IPS-18a (cell line): ENCODE data around the gene NCOA1.
"Not testable (repeated sequence)": the region's sequence is repeated elsewhere in the genome, so short reads cannot be mapped to it uniquely, and the experiment has no call there.

Source experiments
- H3K27ac ChIP-seq: one replicate; pipeline ENCODE4 v1.5.1; 2013; ENCODE audit warnings: low read length
- H3K27me3 ChIP-seq: one replicate; pipeline ENCODE4 v1.6.1; 2013; ENCODE audit warnings: mild to moderate bottlenecking, low read length; ENCODE audit not compliant: control insufficient read depth, insufficient read depth
- H3K36me3 ChIP-seq: one replicate; pipeline ENCODE4 v1.6.1; 2013; ENCODE audit warnings: low read depth, low read length; ENCODE audit not compliant: control insufficient read depth
- H3K4me1 ChIP-seq: one replicate; pipeline ENCODE4 v1.6.1; 2013; ENCODE audit warnings: low read depth, low read length; ENCODE audit not compliant: control insufficient read depth
- H3K4me3 ChIP-seq: one replicate; pipeline ENCODE4 v1.5.1; 2013; ENCODE audit warnings: low read length
- H3K9ac ChIP-seq: one replicate; pipeline ENCODE4 v1.6.1; 2013; ENCODE audit warnings: mild to moderate bottlenecking, low read length, moderate library complexity
- H3K9me3 ChIP-seq: one replicate; pipeline ENCODE4 v1.6.1; 2013; ENCODE audit warnings: low read depth, low read length; ENCODE audit not compliant: control insufficient read depth

The NCOA1 gene

DNA sequence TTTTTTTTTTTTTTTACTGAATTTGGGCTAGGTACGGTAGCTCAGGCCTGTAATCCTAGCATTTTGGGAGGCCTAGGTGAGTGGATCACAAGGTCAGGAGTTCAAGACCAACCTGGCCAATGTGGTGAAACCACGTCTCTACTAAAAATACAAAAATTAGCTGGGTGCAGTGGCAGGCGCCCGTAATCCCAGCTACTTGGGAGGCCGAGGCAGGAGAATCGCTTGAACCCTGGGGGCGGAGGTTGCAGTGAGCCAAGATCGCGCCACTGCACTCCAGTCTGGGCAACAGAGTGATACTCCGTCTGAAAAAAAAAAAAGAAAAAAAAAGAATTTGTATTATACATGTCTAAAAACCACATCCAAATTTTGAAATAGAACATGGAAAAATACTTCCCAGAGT is 78.5 kb downstream of the NCOA1 start:
- H3K27me3 ChIP-seq, H3K4me3 ChIP-seq, H3K27ac ChIP-seq, H3K9ac ChIP-seq, H3K36me3 ChIP-seq, H3K4me1 ChIP-seq: not testable (repeated sequence)
- peaks cover 11% of the 10 kb centered on the region for H3K9me3 ChIP-seq

DNA sequence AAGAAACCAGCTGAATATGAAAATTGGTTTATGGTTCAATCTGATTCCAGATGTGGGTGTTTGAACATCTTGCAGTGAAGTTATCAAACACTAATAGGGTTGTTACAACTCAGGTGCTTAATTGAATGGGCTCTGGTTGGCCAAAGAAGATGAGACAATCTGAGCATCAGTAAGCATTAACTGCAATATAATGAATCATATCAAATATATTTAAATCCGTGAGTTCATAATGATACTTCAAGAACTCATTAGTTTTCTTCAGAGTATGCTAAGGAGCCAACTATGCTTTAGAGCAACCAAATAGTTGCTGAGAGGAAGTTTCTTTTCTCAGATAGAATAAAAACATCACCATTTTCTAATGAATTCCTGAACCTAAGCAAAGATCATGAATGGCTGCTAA is 79.2 kb downstream of the NCOA1 start:
- no peak overlapping the region for H3K4me3 ChIP-seq
- no peaks in the 10 kb centered on the region for H3K36me3 ChIP-seq
- H3K9me3 ChIP-seq = peaks cover 11% of the 10 kb centered on the region
- no peak overlapping the region for H3K9ac ChIP-seq
- H3K27ac ChIP-seq = no peak overlapping the region
- no peaks in the 10 kb centered on the region for H3K27me3 ChIP-seq
- H3K4me1 ChIP-seq = no peaks in the 10 kb centered on the region

DNA sequence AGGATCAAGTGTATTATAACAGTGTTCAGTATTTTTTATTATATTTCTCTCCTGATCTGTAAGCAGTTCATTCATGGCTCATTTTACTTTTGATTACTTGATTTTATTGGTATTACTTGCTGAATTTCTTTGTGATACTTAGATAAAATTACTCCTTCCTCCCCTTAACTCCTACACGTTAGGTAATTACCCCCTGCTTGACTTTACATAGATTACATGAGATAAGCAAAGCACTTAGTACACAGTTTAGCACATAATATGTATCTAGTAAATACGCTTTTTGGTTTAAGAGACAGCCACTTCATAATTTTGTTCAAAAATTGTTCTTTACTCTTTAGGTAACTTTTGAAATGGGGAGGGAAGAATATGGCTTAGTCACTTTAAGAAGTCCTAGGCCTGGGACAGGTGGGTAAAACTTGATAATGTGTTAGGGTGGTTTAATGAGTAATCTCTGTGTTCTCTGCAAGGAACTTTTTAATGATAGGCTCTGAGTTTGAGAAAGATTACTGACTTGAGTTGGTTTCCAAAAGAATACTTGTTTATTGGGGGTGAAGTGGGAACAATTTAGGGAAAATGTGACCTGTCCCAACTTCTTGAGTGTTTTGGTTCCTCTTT is 80.9 kb downstream of the NCOA1 start:
- no peaks in the 10 kb centered on the region for H3K27me3 ChIP-seq
- peaks cover 3% of the 10 kb centered on the region for H3K9me3 ChIP-seq
- H3K27ac ChIP-seq = no peak overlapping the region
- H3K4me3 ChIP-seq = no peak overlapping the region
- no peak overlapping the region for H3K9ac ChIP-seq
- no peaks in the 10 kb centered on the region for H3K36me3 ChIP-seq
- H3K4me1 ChIP-seq = no peaks in the 10 kb centered on the region

DNA sequence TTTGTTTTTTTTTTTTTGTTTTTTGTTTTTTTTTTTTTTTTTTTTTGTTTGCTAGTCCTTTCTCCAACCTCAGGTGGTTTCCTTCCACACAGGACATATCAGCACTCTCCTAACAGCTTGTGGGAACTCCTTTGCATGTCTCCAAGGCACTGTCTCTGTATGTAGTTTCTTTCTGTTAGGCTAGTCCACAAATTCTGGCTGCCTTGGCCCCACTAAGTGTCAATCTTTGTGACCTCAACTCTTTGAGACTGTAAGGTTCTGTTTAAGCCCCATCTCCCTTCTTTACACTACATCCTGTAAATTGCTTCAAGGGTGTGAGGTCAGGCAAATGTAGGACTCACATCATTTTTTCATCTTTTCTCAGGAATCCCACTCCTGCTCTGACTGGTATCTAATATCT is 85.1 kb downstream of the NCOA1 start:
- no peak overlapping the region for H3K9ac ChIP-seq
- no peak overlapping the region for H3K4me3 ChIP-seq
- H3K27ac ChIP-seq = no peak overlapping the region
- no peaks in the 10 kb centered on the region for H3K9me3 ChIP-seq
- peaks cover 24% of the 10 kb centered on the region for H3K4me1 ChIP-seq
- no peaks in the 10 kb centered on the region for H3K27me3 ChIP-seq
- H3K36me3 ChIP-seq = no peaks in the 10 kb centered on the region

DNA sequence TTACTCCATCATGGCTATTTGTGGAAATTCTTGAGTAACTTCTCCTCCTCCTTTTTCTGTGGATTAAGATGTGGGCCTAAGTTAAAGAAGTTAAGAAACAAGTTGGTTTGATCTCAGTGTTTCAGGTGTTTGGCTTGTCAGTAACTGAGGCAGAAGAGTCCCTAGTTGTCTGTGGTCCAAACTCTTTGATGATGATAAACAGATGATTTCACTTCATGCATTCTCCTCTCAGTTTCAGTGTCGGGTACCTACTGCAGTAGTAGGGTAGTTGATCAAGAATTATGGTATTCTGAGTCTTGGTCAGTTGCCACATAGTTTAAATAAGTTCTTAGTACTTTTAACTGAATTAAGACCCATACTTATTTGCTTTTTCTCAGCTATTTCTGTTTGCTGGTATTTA is 85.6 kb downstream of the NCOA1 start:
- Histone ChIP-seq H3K9ac (no peak overlapping the region), H3K27me3 (no peaks in the 10 kb centered on the region), H3K27ac (no peak overlapping the region), H3K4me1 (peaks cover 26% of the 10 kb centered on the region), H3K36me3 (no peaks in the 10 kb centered on the region), H3K9me3 (no peaks in the 10 kb centered on the region), H3K4me3 (no peak overlapping the region)

DNA sequence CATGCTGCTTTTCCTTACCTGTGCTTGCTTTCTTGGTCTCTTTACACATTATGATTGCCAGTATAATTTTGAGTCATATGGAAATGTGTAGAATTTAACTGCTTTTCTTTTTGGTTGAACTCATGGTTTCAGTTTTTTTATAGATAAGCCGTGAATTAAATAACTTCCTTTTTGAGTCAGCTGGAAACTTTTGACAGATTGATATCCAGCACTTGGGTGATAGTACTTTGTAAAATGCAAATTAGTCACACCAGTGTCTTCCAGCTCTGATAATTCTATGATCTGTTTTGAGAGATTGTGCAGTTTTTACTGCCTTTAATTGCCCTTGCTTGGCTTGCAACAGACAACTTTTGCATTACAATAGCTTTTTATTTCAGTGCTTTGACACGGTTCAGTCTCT is 86.4 kb downstream of the NCOA1 start:
- no peaks in the 10 kb centered on the region for H3K9me3 ChIP-seq
- no peaks in the 10 kb centered on the region for H3K36me3 ChIP-seq
- no peaks in the 10 kb centered on the region for H3K27me3 ChIP-seq
- H3K27ac ChIP-seq = no peak overlapping the region
- H3K4me3 ChIP-seq = no peak overlapping the region
- no peak overlapping the region for H3K9ac ChIP-seq
- H3K4me1 ChIP-seq = peaks cover 26% of the 10 kb centered on the region

DNA sequence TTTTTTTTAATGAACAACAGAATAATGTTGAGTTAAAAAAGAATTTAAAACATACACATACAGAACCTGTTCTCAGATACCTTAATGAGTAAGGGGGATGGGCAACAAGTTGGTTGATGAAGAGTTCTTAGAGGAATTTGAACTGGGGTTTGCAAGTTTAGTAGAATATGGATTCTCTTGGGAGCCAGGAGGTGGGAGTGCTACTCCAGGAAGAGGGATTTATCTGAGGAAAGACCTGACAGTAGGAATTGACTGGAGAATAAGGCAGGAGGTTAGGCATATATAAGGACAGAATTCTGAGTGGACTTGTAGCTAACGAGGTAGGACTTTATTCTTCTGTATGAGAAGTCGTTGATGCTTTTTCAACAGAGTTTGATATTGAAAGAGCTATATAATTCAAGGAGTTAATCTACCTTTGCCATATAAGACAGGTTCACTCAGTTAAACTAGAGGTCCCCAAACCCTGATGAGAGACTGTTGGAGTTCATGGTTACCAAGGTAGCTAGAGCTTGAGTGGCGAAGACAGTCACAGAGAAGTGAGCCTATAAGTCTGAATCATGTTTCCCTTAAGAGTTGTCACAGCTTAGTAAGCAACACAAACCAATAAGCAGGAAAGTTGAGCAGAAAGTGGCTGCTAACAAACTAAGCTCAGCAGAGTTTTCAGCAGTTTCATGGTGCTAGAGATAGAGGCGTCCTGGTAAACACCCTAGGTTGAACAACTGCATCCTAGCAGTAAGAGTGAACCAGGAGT is 88.2 kb downstream of the NCOA1 start:
- Histone ChIP-seq H3K4me1 (peaks cover 26% of the 10 kb centered on the region), H3K27me3 (no peaks in the 10 kb centered on the region), H3K9ac (no peak overlapping the region), H3K27ac (no peak overlapping the region), H3K4me3 (no peak overlapping the region), H3K36me3 (no peaks in the 10 kb centered on the region), H3K9me3 (no peaks in the 10 kb centered on the region)

DNA sequence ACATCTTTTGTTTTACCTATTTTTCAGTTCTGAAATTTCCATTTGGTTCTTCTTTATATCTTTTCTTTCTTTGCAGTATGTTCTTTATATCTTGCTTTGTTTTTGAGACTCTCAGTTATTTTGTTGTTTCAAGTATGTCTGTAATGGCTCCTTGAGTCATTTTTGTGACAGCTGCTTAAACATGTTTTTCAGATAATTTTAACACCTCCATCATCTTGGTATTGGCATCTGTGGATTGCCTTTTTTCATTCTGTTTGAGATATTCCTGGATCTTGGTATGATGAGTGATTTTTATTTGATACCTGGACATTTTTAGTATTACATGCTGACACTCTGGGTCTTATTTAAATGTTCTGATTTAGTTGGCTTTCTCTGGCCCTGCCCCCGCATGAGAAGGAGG is 89.5 kb downstream of the NCOA1 start:
- Histone ChIP-seq H3K36me3 (no peaks in the 10 kb centered on the region), H3K27ac (no peak overlapping the region), H3K4me3 (no peak overlapping the region), H3K9me3 (no peaks in the 10 kb centered on the region), H3K9ac (no peak overlapping the region), H3K4me1 (peaks cover 26% of the 10 kb centered on the region), H3K27me3 (no peaks in the 10 kb centered on the region)

DNA sequence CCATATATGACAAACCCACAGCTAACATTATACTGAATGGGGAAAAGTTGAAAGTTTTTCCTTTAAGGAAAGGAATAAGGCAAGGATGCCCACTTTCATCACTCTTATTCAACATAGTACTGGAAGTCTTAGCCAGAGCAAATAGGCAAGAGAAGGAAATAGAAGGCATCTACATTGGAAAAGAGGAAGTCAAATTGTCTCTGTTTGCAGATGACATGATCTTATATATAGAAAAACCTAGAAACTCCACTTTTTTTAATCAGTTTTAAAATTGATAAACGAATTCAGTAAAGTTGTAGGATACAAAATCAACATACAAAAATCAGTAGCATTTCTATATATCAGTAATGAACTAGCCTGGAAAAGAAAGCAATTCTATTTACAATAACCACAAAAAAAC is 90.9 kb downstream of the NCOA1 start:
- H3K4me1 ChIP-seq = peaks cover 26% of the 10 kb centered on the region
- not testable (repeated sequence) for H3K4me3 ChIP-seq, H3K9ac ChIP-seq, H3K9me3 ChIP-seq, H3K36me3 ChIP-seq, H3K27ac ChIP-seq, H3K27me3 ChIP-seq

DNA sequence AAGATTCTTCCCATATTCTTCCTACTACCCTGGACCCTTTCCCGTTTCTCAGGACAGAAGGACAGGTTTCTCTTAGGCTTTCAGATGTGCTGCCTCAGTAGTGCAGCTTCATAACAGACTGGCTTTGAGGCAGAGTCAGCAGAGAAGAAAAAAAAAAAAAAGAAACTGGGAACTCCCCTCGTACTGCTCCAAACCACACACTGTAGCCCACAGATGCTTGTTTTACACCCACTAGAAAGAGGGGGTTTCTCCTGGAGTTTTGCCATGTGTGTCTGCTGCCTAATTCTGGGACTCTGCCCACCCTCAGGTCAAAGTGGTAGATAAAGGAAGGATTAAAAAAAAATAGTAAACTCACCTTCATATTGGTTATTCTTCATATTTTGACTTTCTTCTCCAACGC is 95.9 kb downstream of the NCOA1 start:
- H3K9ac ChIP-seq = no peak overlapping the region
- H3K27me3 ChIP-seq = no peaks in the 10 kb centered on the region
- H3K4me1 ChIP-seq = no peaks in the 10 kb centered on the region
- no peaks in the 10 kb centered on the region for H3K36me3 ChIP-seq
- no peaks in the 10 kb centered on the region for H3K9me3 ChIP-seq
- no peak overlapping the region for H3K4me3 ChIP-seq
- H3K27ac ChIP-seq = no peak overlapping the region

DNA sequence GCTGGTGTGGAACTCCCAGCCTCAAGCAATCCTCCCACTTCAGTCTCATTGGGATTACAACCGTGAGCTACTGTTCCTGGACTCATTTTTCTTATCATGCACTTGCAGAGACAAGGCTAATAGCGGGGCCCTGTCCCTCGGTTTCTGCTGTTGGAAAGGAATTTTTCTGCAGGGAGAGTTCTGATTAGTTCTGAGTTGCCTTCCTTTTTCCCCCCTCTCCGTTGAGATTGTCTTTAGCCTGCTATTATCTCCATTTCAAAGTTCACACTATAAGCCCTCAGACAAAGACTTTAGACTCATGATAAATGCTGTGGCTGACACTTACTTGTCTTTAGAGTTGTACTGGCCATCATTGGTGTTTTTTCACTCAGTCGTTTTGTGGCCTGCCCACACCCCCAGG is 97.2 kb downstream of the NCOA1 start:
- Histone ChIP-seq H3K27ac (no peak overlapping the region), H3K27me3 (no peaks in the 10 kb centered on the region), H3K9ac (no peak overlapping the region), H3K4me1 (peaks cover 10% of the 10 kb centered on the region), H3K4me3 (no peak overlapping the region), H3K9me3 (no peaks in the 10 kb centered on the region), H3K36me3 (no peaks in the 10 kb centered on the region)

DNA sequence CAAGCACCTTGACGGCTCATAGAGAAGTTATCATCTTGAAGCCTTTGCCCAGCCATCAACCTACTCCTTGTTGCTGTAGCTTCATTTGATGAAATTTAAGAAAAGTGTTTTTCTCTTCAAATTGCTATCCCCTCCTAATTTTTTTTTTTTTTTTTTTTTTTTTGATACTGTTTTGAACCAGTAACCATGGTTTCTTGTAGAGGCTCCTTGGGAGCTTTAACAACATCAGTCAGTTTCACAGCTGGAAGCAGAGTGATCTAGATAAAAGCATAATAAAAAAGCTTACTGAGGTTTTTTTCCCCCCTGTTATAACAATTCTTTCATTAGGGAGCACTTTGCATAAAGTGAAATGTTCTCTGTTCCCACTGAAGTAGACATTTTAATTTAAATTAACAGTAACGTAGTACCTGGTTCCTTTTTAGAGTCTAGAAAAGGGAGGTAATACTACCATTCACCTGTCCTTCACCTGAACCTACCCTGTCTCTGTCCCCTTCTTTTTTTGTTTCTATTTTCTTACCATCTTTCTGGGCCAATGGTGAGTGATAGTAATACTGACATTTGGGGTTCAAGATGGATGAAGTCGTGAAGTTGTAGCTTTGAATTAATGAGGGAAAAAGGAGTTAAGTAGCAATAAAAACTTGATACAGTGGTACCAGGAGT is 101.5 kb downstream of the NCOA1 start:
- Histone ChIP-seq H3K27ac (peak overlapping the region; percentile 37), H3K4me1 (peaks cover 16% of the 10 kb centered on the region), H3K4me3 (no peak overlapping the region), H3K9me3 (no peaks in the 10 kb centered on the region), H3K9ac (peak overlapping the region; percentile 2), H3K36me3 (no peaks in the 10 kb centered on the region), H3K27me3 (no peaks in the 10 kb centered on the region)
